Astrocyte (in vitro differentiated cells and primary cell): ENCODE measurements around the gene TRAPPC4. TPM values are rescaled to one million over a fixed set of nuclear protein-coding genes. Genes with fewer than 3 reads are reported as not detected.

Experiments used
- DNase-seq: peaks from one replicate; pipeline ENCODE4 v3.0.0-alpha.2; 2010; ENCODE audit warnings: low read depth
- FAIRE-seq: peaks from 2 replicates; lab custom pipeline; 2011; peaks lifted over from hg19 to GRCh38; lab: Jason Lieb, UNC
- H2AFZ ChIP-seq: 2 replicates; pipeline ENCODE4 v1.6.0; 2012; ENCODE audit warnings: low read depth, low read length, inconsistent platforms
- H3K27ac ChIP-seq: 2 replicates; pipeline ENCODE4 v1.5.1; 2011; ENCODE audit warnings: low read depth, low read length, inconsistent platforms
- H3K27me3 ChIP-seq: 2 replicates; pipeline ENCODE4 v1.6.0; 2011; ENCODE audit warnings: low read length, inconsistent platforms; ENCODE audit not compliant: insufficient read depth
- H3K36me3 ChIP-seq: 2 replicates; pipeline ENCODE4 v1.5.1; 2011; ENCODE audit warnings: low read length, inconsistent platforms; ENCODE audit not compliant: insufficient read depth
- H3K4me1 ChIP-seq: 2 replicates; pipeline ENCODE4 v1.5.1; 2011; ENCODE audit warnings: low read length, inconsistent platforms; ENCODE audit not compliant: insufficient read depth
- H3K4me2 ChIP-seq: 2 replicates; pipeline ENCODE4 v1.6.0; 2012; ENCODE audit warnings: low read length, inconsistent platforms
- H3K4me3 ChIP-seq: 2 replicates; pipeline ENCODE4 v1.5.1; 2011; ENCODE audit warnings: low read depth, mild to moderate bottlenecking, low read length, inconsistent platforms; ENCODE audit not compliant: insufficient read depth
- H3K79me2 ChIP-seq: 2 replicates; pipeline ENCODE4 v1.6.0; 2012; ENCODE audit warnings: mild to moderate bottlenecking, low read length, inconsistent platforms; ENCODE audit not compliant: insufficient read depth
- H3K9ac ChIP-seq: 2 replicates; pipeline ENCODE4 v1.6.0; 2012; ENCODE audit warnings: mild to moderate bottlenecking, low read length, inconsistent platforms
- H3K9me3 ChIP-seq: 2 replicates; pipeline ENCODE4 v1.5.1; 2012; ENCODE audit warnings: low read depth, mild to moderate bottlenecking, low read length, inconsistent platforms; ENCODE audit not compliant: insufficient read depth
- H4K20me1 ChIP-seq: 2 replicates; pipeline ENCODE4 v1.6.0; 2012; ENCODE audit warnings: low read length, inconsistent platforms; ENCODE audit not compliant: insufficient read depth
- H3K27ac Mint-ChIP-seq: one replicate; pipeline ENCODE4 v1.8.0; 2021; ENCODE audit warnings: mild to moderate bottlenecking, mixed read lengths; ENCODE audit not compliant: unreplicated experiment
- H3K27me3 Mint-ChIP-seq: one replicate; pipeline ENCODE4 v1.8.0; 2021; ENCODE audit warnings: low read depth, mixed read lengths; ENCODE audit not compliant: unreplicated experiment
- H3K36me3 Mint-ChIP-seq: one replicate; pipeline ENCODE4 v1.8.0; 2021; ENCODE audit warnings: low read depth, mixed read lengths; ENCODE audit not compliant: unreplicated experiment
- H3K4me1 Mint-ChIP-seq: one replicate; pipeline ENCODE4 v1.8.0; 2021; ENCODE audit warnings: low read depth, mixed read lengths; ENCODE audit not compliant: unreplicated experiment
- H3K4me3 Mint-ChIP-seq: one replicate; pipeline ENCODE4 v1.8.0; 2021; ENCODE audit warnings: mild to moderate bottlenecking, moderate library complexity, mixed read lengths; ENCODE audit not compliant: unreplicated experiment
- H3K9me3 Mint-ChIP-seq: one replicate; pipeline ENCODE4 v1.8.0; 2021; ENCODE audit warnings: mild to moderate bottlenecking, mixed read lengths; ENCODE audit not compliant: unreplicated experiment
- CTCF ChIP-seq: IDR thresholded peaks from 2 replicates; pipeline ENCODE4 v1.5.1; 2011; ENCODE audit warnings: low read depth, mild to moderate bottlenecking, inconsistent platforms, low read length, moderate library complexity; ENCODE audit not compliant: insufficient read depth
- EZH2 ChIP-seq: IDR thresholded peaks from 2 replicates; pipeline ENCODE4 v1.6.1; 2012; ENCODE audit warnings: mild to moderate bottlenecking, low read length, inconsistent platforms; ENCODE audit not compliant: insufficient read depth
- total RNA-seq: library from RNA; stranded (reverse); gene quantifications from 2 replicates; pipeline ENCODE4 v1.2.1, GENCODE V29; 2021

Gene TRAPPC4
- total RNA-seq, 1 donor from 2014 or later = 88.3 TPM

DNA sequence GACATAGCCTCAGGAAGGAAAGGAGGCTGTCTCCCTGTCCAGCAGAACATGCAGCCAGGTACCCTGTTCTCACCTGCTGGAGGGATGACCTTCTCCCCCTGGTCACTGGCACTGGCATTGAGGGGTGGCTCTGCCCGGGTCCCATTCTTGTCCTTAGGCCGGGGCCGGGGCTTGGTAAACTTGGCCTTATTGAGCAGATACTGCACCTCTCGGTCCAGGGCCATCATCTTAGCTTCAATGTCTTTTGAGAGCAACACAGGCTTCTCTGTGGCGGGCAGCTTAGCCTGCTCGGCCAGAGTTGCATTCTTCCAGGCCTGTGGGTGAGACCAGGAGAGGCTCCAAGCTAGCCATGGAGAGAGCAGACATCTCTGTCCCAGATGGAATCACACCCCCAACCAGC lies 27.9 kb downstream of the TRAPPC4 start:
- Mint-ChIP-seq H3K27me3 (no peaks in the 10 kb centered on the region), H3K4me3 (no peak overlapping the region), H3K27ac (no peak overlapping the region), H3K36me3 (peaks cover 30% of the 10 kb centered on the region), H3K4me1 (peaks cover 4% of the 10 kb centered on the region), H3K9me3 (no peaks in the 10 kb centered on the region)
- Histone ChIP-seq H3K4me3 (no peak overlapping the region), H2AFZ (no peak overlapping the region), H3K36me3 (peaks cover 39% of the 10 kb centered on the region), H3K27me3 (no peaks in the 10 kb centered on the region), H3K27ac (no peak overlapping the region), H3K4me2 (no peak overlapping the region), H3K9ac (no peak overlapping the region), H3K4me1 (no peaks in the 10 kb centered on the region), H3K79me2 (no peaks in the 10 kb centered on the region), H3K9me3 (no peaks in the 10 kb centered on the region), H4K20me1 (peaks cover 63% of the 10 kb centered on the region)
- FAIRE-seq (no peak), DNase-seq (no peak)
- TF ChIP-seq EZH2 (no peak), CTCF (no peak)

DNA sequence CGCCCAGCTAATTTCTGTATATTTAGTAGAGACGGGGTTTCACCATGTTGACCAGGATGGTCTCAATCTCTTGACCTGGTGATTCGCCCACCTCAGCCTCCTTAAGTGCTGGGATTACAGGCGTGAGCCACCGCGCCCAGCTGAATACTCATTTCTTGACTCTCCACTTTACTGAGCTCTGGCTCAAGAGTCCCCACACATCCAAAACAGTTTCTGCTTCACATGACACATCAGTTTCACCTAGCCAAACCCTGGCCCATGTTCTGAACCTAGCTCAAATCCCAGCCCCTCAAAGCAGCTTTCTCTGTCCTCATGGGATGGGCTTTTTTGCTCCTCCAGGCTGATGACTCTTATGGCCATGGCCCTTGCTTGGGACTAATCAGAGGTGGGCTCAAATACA lies 28.6 kb downstream of the TRAPPC4 start:
- Mint-ChIP-seq H3K36me3 (peaks cover 35% of the 10 kb centered on the region), H3K4me3 (no peak overlapping the region)
- no peak for FAIRE-seq

More for the DNA sequence above, 28.6 kb downstream of the TRAPPC4 start:
- Mint-ChIP-seq H3K27me3 (no peaks in the 10 kb centered on the region), H3K27ac (no peak overlapping the region), H3K4me1 (no peaks in the 10 kb centered on the region), H3K9me3 (no peaks in the 10 kb centered on the region)
- TF ChIP-seq CTCF (no peak), EZH2 (no peak)
- peaks cover 70% of the 10 kb centered on the region for H4K20me1 ChIP-seq
- no peak overlapping the region for H3K4me3 ChIP-seq
- no peaks in the 10 kb centered on the region for H3K27me3 ChIP-seq
- no peak overlapping the region for H3K27ac ChIP-seq
- H3K36me3 ChIP-seq = peaks cover 46% of the 10 kb centered on the region
- no peaks in the 10 kb centered on the region for H3K9me3 ChIP-seq
- H3K4me2 ChIP-seq = no peak overlapping the region
- no peaks in the 10 kb centered on the region for H3K4me1 ChIP-seq
- DNase-seq = no peak
- H2AFZ ChIP-seq = no peak overlapping the region
- H3K79me2 ChIP-seq = peaks cover 4% of the 10 kb centered on the region
- H3K9ac ChIP-seq = no peak overlapping the region
